HFFc6 (cell line): Measurements from ENCODE around the gene SIGLEC5. TPM values are rescaled to one million over a fixed set of nuclear protein-coding genes. Genes with fewer than 3 reads are reported as not detected.

Experiments
- DNase-seq: peaks from one replicate; pipeline ENCODE4 v3.0.0-alpha.2; 2018
- H3K27ac Mint-ChIP-seq: 2 replicates; pipeline ENCODE4 v1.8.0; 2020; ENCODE audit warnings: mild to moderate bottlenecking, mixed read lengths
- H3K27me3 Mint-ChIP-seq: 2 replicates; pipeline ENCODE4 v1.8.0; 2021; ENCODE audit warnings: mild to moderate bottlenecking, moderate library complexity, mixed read lengths; ENCODE audit not compliant: insufficient read depth
- H3K36me3 Mint-ChIP-seq: 2 replicates; pipeline ENCODE4 v1.8.0; 2021; ENCODE audit warnings: low read depth, mixed read lengths
- H3K4me1 Mint-ChIP-seq: 2 replicates; pipeline ENCODE4 v1.8.0; 2020; ENCODE audit warnings: low read depth, mixed read lengths
- H3K4me3 Mint-ChIP-seq: 2 replicates; pipeline ENCODE4 v1.8.0; 2020; ENCODE audit warnings: mild to moderate bottlenecking, moderate library complexity, mixed read lengths
- H3K9me3 Mint-ChIP-seq: 2 replicates; pipeline ENCODE4 v1.8.0; 2020; ENCODE audit warnings: mild to moderate bottlenecking, mixed read lengths
- CTCF ChIP-seq: fragments of 200-600 bp; sonication (generic); IDR thresholded peaks from 2 replicates; pipeline ENCODE4 v1.5.0; 2021; ENCODE audit warnings: antibody characterized with exemption, mild to moderate bottlenecking
- total RNA-seq, 6 experiments: library from RNA; stranded (reverse); fragmentation: NEBNext Ultra II Directional; extraction: Animal tissue kit (Norgen Biotek cat#: 25700); gene quantifications; 2 replicates in 1 of 6; 3 replicates in 5 of 6; pipeline ENCODE4 v1.2.3, GENCODE V29; 2021

SIGLEC5 gene
- total RNA-seq, 6 experiments from 2014 or later = not detected

GRCh38 chr19:51598159-51598915 is 31.9 kb downstream of the SIGLEC5 start:
- peaks cover 11% of the 10 kb centered on the region for H3K27me3 Mint-ChIP-seq
- no peak for TF ChIP-seq CTCF
- no peaks in the 10 kb centered on the region; the same call in 1 of the 2 replicates for H3K36me3 Mint-ChIP-seq
- H3K4me1 Mint-ChIP-seq = peaks cover 19% of the 10 kb centered on the region
- no peak overlapping the region for H3K4me3 Mint-ChIP-seq
- H3K27ac Mint-ChIP-seq = no peak overlapping the region
- peaks cover 16% of the 10 kb centered on the region for H3K9me3 Mint-ChIP-seq
- no peak for DNase-seq

DNA sequence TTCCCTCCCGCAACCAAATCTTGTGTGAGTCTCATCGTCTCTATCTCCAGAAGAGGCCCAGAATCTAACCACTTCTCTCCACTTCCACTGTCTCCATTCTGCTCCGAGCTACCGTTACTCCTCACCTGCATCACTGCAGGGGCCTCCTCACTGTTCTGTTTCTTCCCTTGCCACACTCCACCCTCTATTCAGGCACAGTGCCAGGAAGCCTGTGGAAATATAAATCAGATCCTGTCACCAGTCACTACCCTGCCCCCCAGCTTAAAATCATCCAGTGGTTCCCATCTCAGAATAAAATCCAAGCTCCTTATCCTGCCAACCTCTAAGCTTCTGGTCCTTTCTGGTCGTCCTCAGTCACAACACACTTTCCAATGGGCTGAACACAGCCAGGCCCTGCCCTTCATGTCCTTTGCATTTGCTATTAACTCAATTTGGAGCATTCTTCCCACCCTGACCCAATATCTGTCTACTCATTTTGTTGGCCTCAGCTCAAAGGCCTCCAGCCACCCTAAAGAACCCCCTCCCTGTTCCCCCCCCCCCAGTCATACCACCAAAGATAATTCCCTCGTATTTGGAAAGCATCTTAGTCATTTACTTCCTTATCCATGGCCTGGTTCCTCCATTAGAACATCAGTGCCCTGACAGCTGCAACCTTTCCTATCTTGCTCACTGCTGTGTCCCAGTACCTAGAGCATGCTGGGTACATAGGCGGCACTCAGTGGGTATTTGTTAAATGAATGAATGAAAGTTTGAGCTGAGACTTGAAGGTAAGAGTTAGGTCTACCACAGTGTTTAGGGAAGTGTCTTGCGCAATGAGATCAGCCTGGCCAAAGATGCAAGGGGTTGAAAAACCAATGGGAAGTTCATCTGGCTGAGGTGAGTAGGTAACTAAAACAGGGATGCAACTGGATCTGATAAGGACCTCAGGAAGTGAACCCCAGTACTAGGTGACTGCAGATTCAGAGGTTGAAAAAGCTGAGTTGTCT is 34.7 kb downstream of the SIGLEC5 start:
- Mint-ChIP-seq H3K27me3 (peaks cover 5% of the 10 kb centered on the region), H3K4me1 (peaks cover 21% of the 10 kb centered on the region), H3K36me3 (peaks cover 6% of the 10 kb centered on the region), H3K4me3 (peak overlapping the region; percentile 90), H3K9me3 (peaks cover 7% of the 10 kb centered on the region), H3K27ac (no peak overlapping the region)
- DNase-seq = no peak
- no peak for TF ChIP-seq CTCF

GRCh38 chr19:51594774-51595109 is 35.5 kb downstream of the SIGLEC5 start:
- Mint-ChIP-seq H3K27ac (no peak overlapping the region; the same call in 1 of the 2 replicates), H3K4me1 (peaks cover 21% of the 10 kb centered on the region), H3K36me3 (peaks cover 10% of the 10 kb centered on the region), H3K9me3 (no peaks in the 10 kb centered on the region; the same call in 1 of the 2 replicates), H3K4me3 (peak overlapping the region; percentile 90), H3K27me3 (no peaks in the 10 kb centered on the region; the same call in 1 of the 2 replicates)
- no peak for TF ChIP-seq CTCF
- DNase-seq = no peak

- peak overlapping the region; percentile 4 for H3K27ac Mint-ChIP-seq
- H3K9me3 Mint-ChIP-seq = no peaks in the 10 kb centered on the region; the same call in 1 of the 2 replicates
- peak; percentile 97 for DNase-seq
- no peaks in the 10 kb centered on the region; the same call in 1 of the 2 replicates for H3K27me3 Mint-ChIP-seq
- peaks cover 21% of the 10 kb centered on the region for H3K4me1 Mint-ChIP-seq
- TF ChIP-seq CTCF = no peak
- H3K4me3 Mint-ChIP-seq = peak overlapping the region; percentile 90
- H3K36me3 Mint-ChIP-seq = peaks cover 16% of the 10 kb centered on the region
These were observed 36.0 kb downstream of the SIGLEC5 start for GRCh38 chr19:51593969-51594773.
